Raji (cell line): ENCODE results near the gene ZNF692.
A peak's percentile ranks its signal among the peaks of the same experiment; 100 is the strongest.

Experiments
- POLR2A ChIP-seq: IDR thresholded peaks from 2 replicates; pipeline ENCODE4 v1.6.1; 2011; ENCODE audit warnings: low read depth, low read length, control low read depth; ENCODE audit not compliant: insufficient read depth

Gene ZNF692

GRCh38 chr1:248811514-248812490 is 47.1 kb downstream of the ZNF692 start:
- no peak for TF ChIP-seq POLR2A

- no peak for TF ChIP-seq POLR2A
Observed at GRCh38 chr1:248810727-248811513, 48.0 kb downstream of the ZNF692 start.

GRCh38 chr1:248810000-248810726 is 48.7 kb downstream of the ZNF692 start:
- TF ChIP-seq POLR2A = no peak

- no peak for TF ChIP-seq POLR2A
Observed at GRCh38 chr1:248808876-248809275, 50.0 kb downstream of the ZNF692 start.

GRCh38 chr1:248807067-248807737 is 51.7 kb downstream of the ZNF692 start:
- TF ChIP-seq POLR2A = no peak

GRCh38 chr1:248805876-248806275 is 53.0 kb downstream of the ZNF692 start:
- no peak for TF ChIP-seq POLR2A

GRCh38 chr1:248804771-248805681 is 53.9 kb downstream of the ZNF692 start:
- peak; percentile 38; the same call in 1 of the 2 replicates for TF ChIP-seq POLR2A

GRCh38 chr1:248802454-248802853 is 56.4 kb downstream of the ZNF692 start:
- TF ChIP-seq POLR2A = no peak

- no peak for TF ChIP-seq POLR2A
Observed at GRCh38 chr1:248800459-248800858, 58.4 kb downstream of the ZNF692 start.
